GM19467 (cell line): ENCODE data around the gene CPED1.
"Not testable (repeated sequence)": the region's sequence is repeated elsewhere in the genome, so short reads cannot be mapped to it uniquely, and the experiment has no call there.

Experiments
- ATAC-seq: cut with Tn5 transposase; IDR thresholded peaks from one replicate; pipeline ENCODE4 v1.9.1; 2021; ENCODE audit warnings: mild to moderate bottlenecking, moderate library complexity; ENCODE audit not compliant: unreplicated experiment

The CPED1 gene

GRCh38 chr7:121205777-121206176, 217.3 kb downstream of the CPED1 start:
- no peak for ATAC-seq

GRCh38 chr7:121211253-121211652, 222.7 kb downstream of the CPED1 start:
- ATAC-seq = no peak

- no peak for ATAC-seq
These were observed 223.5 kb downstream of the CPED1 start for GRCh38 chr7:121212036-121212435.

- no peak for ATAC-seq
These were observed 226.1 kb downstream of the CPED1 start for GRCh38 chr7:121214657-121215056.

GRCh38 chr7:121219026-121219425, 230.5 kb downstream of the CPED1 start:
- ATAC-seq = no peak

DNA sequence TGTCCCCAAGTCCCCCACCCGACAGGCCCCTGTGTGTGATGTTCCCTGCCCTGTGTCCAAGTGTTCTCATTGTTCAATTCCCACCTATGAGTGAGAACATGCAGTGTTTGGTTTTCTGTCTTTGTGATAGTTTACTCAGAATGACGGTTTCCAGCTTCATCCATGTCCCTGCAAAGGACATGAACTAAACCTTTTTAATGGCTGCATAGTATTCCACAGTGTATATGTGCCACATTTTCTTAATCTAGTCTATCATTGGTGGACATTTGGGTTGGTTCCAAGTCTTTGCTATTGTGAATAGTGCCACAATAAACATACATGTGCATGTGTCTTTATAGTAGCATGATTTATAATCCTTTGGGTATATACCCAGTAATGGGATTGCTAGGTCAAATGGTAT, 232.6 kb downstream of the CPED1 start:
- not testable (repeated sequence) for ATAC-seq

- no peak for ATAC-seq
These were observed 240.3 kb downstream of the CPED1 start for GRCh38 chr7:121228779-121229178.

GRCh38 chr7:121235201-121235600, 246.7 kb downstream of the CPED1 start:
- no peak for ATAC-seq

DNA sequence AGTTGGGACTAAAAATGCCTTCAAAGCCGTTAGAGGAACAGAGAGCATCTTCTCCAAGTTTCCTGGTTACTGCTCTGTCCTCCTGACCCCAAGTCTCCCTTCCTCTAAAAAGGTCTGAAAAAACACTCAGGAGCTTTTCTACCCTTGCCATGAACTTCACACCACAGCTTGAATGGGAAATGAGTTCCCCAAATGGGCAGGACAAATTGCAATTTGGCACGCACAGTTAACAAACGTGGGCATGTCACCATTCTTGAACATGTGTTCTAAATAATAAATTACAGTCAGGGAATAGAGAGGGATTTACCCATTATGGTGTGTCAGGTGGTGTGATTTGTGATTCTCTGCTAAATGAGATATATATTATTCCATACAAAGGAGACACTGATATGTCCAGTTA, 249.1 kb downstream of the CPED1 start:
- ATAC-seq = no peak

DNA sequence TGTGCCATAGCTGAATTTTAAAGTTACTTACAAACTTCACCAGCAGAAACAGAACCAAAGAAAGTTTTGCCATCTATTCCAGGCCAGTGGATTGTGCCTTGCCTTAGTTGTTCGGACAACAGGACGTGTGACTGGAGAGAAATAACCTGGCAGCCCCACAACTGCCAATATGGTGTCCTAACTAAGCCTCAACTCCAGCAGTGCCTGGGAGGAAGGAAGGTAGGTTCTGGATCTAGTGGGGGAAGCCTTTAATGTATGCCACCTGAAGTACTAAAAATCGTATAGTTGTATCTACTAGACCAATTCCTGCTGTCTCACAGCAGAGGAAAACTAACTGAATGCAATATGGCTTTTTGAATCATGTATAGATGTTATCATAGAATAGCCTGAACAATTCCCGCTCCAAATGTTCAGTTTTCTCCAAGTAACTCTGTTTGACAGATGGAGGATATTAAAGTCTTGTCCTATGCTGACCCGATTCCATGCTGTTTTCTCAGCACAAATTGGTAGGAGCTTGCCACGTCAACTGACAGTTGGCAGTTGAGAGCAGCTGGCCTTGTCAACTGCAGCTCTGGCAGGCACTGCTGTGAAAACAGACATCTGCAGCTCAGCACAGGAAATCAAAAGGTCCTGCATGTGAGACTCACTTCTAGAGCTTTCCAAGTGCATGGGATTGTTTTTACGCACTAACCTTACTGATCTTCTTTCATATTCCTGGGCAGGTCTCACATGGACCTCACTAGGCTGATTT, 255.8 kb downstream of the CPED1 start:
- ATAC-seq = no peak

GRCh38 chr7:121251367-121251766, 262.9 kb downstream of the CPED1 start:
- ATAC-seq = not testable (repeated sequence)

GRCh38 chr7:121252523-121253235, 264.2 kb downstream of the CPED1 start:
- ATAC-seq = not testable (repeated sequence)

DNA sequence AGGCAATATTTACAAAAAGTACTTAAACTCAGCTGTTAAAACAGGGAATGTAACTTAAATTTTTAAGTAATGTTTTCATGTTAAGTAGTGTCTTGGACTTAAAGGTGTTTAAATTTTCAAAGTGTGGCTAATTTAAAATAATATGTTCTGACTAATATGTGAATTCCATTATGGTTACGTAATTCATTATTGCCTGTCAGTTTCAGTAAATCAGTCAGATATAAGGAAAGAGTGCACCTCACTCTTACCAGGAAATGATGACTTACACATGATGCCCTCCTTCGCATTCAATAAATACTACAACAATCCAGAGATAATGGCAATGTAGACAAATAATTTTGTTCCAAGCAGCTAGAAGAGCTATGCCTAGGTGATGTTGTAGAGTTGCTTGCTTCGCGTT, 271.3 kb downstream of the CPED1 start:
- ATAC-seq = no peak

DNA sequence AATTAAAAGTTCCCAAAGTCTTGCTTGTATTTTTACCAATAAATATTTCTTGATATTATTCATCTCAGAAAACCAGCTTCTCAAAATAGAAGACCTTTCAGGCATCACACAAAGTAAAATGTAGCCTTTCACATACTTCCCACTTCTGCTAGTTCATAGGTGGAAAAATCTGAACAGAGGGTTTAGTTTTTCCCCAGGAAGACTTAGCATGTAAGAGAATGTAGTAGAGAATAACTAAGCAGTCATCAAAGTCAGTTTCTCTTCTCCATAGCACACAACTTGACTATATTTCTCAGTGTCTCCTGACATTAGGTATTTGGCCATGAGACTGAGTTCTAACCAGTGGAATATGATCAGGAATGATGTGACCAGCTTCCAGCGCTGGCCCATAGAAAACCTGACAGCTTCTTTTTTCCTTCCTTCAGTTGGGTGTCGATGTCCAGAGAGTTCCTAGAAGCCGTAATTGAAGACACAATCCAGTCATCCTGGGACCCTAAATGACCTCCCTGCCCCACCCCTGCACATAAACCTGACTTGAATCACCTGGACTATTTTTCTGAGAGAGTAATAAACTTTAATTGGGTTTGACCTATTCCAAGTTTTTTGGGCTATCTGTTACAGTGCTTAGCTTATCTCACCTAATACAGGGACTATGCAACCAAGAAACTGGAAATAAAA, 272.8 kb downstream of the CPED1 start:
- ATAC-seq = no peak

DNA sequence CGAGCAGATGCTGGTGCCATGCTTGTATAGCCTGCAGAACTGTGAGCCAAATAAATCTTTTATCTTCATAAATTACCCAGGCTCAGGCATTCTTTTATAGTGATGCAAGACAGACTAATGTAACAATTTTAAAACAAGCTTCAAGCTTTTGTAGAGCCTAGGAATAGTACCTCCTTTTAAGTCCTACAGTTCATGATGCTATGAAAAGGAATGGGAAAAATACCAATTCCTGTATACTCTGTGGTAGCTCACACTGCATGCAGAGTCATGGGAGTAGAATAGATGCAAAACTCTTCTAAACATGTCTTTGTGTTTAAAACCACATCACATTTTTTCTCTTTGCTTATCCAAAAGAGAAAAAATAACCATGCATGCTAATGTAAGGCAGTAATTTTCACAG, 273.7 kb downstream of the CPED1 start:
- ATAC-seq = no peak

- no peak for ATAC-seq
These were observed 274.5 kb downstream of the CPED1 start for GRCh38 chr7:121262969-121263368.

DNA sequence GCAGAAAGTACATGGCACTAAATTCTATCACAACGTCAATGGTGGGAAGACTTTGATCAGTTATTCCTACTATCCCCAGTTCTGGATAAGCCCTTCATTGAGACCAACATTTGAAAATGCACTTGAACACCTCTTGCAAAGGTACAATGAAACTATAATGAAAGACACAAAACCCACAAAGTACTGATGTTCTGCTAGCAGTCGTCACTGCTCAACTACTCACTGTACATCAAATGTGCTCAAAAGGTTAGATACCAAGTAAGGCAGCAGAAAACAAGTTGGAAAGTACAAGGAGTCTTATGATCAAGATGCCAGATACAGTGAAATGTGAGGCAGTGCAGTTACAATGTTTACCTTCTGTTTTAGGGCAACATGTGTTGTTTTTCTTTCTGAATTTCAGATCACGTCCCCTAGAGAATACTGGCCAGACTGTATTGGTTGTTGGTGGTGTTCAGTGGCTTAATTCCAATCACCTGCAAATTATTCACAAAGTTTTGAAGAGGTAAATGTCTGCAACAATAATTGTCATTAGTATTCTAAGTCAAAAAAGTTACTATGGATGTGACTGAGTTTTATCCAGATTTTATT, 277.9 kb downstream of the CPED1 start:
- no peak for ATAC-seq

- ATAC-seq = no peak
These were observed 279.1 kb downstream of the CPED1 start for GRCh38 chr7:121267612-121268011.

GRCh38 chr7:121269798-121270197, 281.3 kb downstream of the CPED1 start:
- no peak for ATAC-seq

- no peak for ATAC-seq
These were observed 282.6 kb downstream of the CPED1 start for GRCh38 chr7:121271098-121271497.

DNA sequence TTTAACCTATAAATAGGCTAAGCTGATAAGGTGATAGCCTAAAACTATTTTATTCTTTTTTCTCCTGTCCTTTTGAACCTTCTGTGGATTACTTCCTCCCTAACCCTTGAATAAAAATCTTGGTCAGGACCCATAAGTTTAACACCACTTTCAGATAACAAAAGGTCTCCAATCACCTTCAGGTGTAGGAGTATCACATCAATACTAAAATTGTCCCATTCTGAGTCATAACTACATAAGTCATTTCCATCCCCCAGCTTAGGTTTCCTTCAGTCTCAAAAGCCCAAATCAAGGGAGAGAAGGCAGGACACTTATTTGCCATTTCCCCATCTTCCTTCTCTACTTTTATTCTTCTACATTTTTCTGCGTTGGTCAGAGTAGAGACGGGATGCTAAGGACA, 283.4 kb downstream of the CPED1 start:
- ATAC-seq = no peak

GRCh38 chr7:121272676-121273075, 284.2 kb downstream of the CPED1 start:
- no peak for ATAC-seq
